ENCODE measurements around the gene COMP. TPM values are rescaled to one million over a fixed set of nuclear protein-coding genes. Genes with fewer than 3 reads are reported as not detected.

COMP gene
- total RNA-seq, 4 donors from 2014 or later = 0.40 TPM; not detected in 3

- no peaks in the 10 kb centered on the region for H3K27me3 ChIP-seq
- peak in 2 of 3 donors; percentile 77 to 81 for DNase-seq
- H3K9me3 ChIP-seq = no peaks in the 10 kb centered on the region
- H3K36me3 ChIP-seq = no peaks in the 10 kb centered on the region
- H3K27ac ChIP-seq = no peak overlapping the region
- TF ChIP-seq, protein P1, sequence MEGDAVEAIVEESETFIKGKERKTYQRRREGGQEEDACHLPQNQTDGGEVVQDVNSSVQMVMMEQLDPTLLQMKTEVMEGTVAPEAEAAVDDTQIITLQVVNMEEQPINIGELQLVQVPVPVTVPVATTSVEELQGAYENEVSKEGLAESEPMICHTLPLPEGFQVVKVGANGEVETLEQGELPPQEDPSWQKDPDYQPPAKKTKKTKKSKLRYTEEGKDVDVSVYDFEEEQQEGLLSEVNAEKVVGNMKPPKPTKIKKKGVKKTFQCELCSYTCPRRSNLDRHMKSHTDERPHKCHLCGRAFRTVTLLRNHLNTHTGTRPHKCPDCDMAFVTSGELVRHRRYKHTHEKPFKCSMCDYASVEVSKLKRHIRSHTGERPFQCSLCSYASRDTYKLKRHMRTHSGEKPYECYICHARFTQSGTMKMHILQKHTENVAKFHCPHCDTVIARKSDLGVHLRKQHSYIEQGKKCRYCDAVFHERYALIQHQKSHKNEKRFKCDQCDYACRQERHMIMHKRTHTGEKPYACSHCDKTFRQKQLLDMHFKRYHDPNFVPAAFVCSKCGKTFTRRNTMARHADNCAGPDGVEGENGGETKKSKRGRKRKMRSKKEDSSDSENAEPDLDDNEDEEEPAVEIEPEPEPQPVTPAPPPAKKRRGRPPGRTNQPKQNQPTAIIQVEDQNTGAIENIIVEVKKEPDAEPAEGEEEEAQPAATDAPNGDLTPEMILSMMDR (IDR thresholded peaks at IDR 0.05) = peak in 1 of 6 experiments; percentile 3
- TF ChIP-seq POLR2A (IDR thresholded peaks at IDR 0.05) = no peak
- H3K4me1 ChIP-seq = peaks cover 0 to 17% (median 0%) of the 10 kb centered on the region in 4 donors
- no peak overlapping the region for H3K4me3 ChIP-seq
Observed at GRCh38 chr19:18762125-18763023, 28.7 kb downstream of the COMP start.

- peaks cover 0 to 17% (median 0%) of the 10 kb centered on the region in 4 donors for H3K4me1 ChIP-seq
- no peaks in the 10 kb centered on the region for H3K9me3 ChIP-seq
- H3K27ac ChIP-seq = no peak overlapping the region
- H3K4me3 ChIP-seq = no peak overlapping the region
- H3K36me3 ChIP-seq = no peaks in the 10 kb centered on the region
- H3K27me3 ChIP-seq = no peaks in the 10 kb centered on the region
- TF ChIP-seq, protein P1 (IDR thresholded peaks at IDR 0.05) = no peak
- TF ChIP-seq POLR2A (IDR thresholded peaks at IDR 0.05) = no peak
- no peak for DNase-seq
Observed at GRCh38 chr19:18761531-18762110, 29.5 kb downstream of the COMP start.

GRCh38 chr19:18760440-18761383, 30.4 kb downstream of the COMP start:
- no peaks in the 10 kb centered on the region for H3K36me3 ChIP-seq
- TF ChIP-seq POLR2A (IDR thresholded peaks at IDR 0.05) = no peak
- TF ChIP-seq, protein P1 (IDR thresholded peaks at IDR 0.05) = no peak
- peaks cover 0 to 17% (median 0%) of the 10 kb centered on the region in 4 donors for H3K4me1 ChIP-seq
- H3K27ac ChIP-seq = no peak overlapping the region
- no peak for DNase-seq
- H3K9me3 ChIP-seq = no peaks in the 10 kb centered on the region
- H3K27me3 ChIP-seq = no peaks in the 10 kb centered on the region
- H3K4me3 ChIP-seq = no peak overlapping the region

- peaks cover 0 to 17% (median 0%) of the 10 kb centered on the region in 4 donors for H3K4me1 ChIP-seq
- TF ChIP-seq, protein P1 (IDR thresholded peaks at IDR 0.05) = no peak
- TF ChIP-seq POLR2A (IDR thresholded peaks at IDR 0.05) = no peak
- no peak for DNase-seq
- H3K9me3 ChIP-seq = no peaks in the 10 kb centered on the region
- no peak overlapping the region for H3K4me3 ChIP-seq
- no peak overlapping the region for H3K27ac ChIP-seq
- H3K36me3 ChIP-seq = no peaks in the 10 kb centered on the region
- H3K27me3 ChIP-seq = no peaks in the 10 kb centered on the region
Observed at GRCh38 chr19:18759995-18760426, 31.1 kb downstream of the COMP start.

DNA sequence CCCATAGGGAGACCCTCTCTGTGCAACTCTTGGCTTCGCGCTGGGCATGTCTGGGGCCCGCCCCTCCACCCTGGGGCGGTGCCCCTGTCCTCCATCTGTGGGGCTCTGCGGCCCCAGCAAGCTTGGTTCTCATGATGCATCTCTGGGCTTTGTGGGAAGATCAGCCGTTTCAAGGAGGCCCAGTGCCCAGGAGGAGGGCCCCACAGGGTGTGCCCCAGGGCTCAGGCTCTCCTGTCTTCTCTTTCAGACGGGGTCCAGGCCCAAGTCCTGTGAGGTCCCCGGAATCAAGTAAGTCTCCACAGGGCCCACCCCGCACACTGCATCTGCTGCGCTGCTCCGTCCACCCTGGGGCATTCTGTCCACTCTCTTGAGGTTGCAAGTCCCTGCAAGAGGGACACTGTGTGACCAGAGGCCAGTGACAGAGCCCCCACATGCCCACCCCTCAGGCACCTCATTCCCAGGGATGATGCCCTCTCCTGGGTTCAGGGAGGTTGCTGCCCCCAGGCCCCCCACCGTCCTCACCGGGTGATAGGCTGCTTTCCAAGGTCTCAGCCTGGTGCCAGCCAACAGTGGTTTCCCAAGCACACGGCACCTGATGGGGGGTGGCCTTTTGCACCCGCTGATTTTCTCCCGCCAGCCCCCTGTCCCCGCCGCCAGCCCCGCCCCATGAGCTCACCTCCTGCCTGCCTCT, 31.7 kb downstream of the COMP start:
- Histone ChIP-seq H3K4me1 (peaks cover 0 to 17% (median 0%) of the 10 kb centered on the region in 4 donors), H3K27ac (no peak overlapping the region), H3K36me3 (no peaks in the 10 kb centered on the region), H3K9me3 (no peaks in the 10 kb centered on the region), H3K27me3 (no peaks in the 10 kb centered on the region), H3K4me3 (no peak overlapping the region)
- no peak for TF ChIP-seq POLR2A (IDR thresholded peaks at IDR 0.05)
- TF ChIP-seq, protein P1 (IDR thresholded peaks at IDR 0.05) = no peak
- DNase-seq = no peak

All from Peyer's patch (tissue), 4 donors.